ENCODE measurements around the gene VAPB.

DNA sequence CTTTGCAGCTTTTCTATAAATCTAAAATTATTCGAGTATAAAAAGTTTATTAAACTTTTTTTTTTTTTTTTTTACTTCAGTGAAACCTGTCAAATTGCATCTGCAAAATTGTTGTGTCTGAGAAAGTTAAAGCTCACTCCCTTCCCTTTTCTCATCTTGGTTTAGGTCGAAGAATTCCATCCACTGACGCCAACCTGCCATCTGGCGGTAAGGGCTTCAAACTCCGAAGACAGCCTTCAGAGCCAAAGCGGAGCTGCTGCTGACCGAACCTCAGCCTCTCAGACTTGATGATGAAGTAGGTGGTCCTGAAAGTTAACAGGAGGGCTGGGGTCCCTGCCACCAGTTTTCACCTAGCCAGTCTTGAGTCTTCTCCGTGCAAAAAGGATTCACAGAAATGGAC is 29.6 kb upstream of the VAPB start:
- TF ChIP-seq CTCF (conservative IDR thresholded peaks at IDR 0.05) (no peak), ZFX (IDR thresholded peaks at IDR 0.05) (no peak)

Measured in C4-2B (cell line).